Inflammatory macrophage treated with lipopolysaccharide for 1 hour (primary cell): Measurements from ENCODE around the gene ANXA3.
A peak's percentile ranks its signal among the peaks of the same experiment; 100 is the strongest.
"Not testable (repeated sequence)": the region's sequence is repeated elsewhere in the genome, so short reads cannot be mapped to it uniquely, and the experiment has no call there.

Source experiments
- DNase-seq, 2 donors: peaks; one replicate each; pipeline ENCODE4 v3.0.0-alpha.2; 2020 to 2022

The ANXA3 gene

GRCh38 chr4:78581618-78582017 lies 30.0 kb downstream of the ANXA3 start:
- peak; percentile 92 to 94 for DNase-seq

DNA sequence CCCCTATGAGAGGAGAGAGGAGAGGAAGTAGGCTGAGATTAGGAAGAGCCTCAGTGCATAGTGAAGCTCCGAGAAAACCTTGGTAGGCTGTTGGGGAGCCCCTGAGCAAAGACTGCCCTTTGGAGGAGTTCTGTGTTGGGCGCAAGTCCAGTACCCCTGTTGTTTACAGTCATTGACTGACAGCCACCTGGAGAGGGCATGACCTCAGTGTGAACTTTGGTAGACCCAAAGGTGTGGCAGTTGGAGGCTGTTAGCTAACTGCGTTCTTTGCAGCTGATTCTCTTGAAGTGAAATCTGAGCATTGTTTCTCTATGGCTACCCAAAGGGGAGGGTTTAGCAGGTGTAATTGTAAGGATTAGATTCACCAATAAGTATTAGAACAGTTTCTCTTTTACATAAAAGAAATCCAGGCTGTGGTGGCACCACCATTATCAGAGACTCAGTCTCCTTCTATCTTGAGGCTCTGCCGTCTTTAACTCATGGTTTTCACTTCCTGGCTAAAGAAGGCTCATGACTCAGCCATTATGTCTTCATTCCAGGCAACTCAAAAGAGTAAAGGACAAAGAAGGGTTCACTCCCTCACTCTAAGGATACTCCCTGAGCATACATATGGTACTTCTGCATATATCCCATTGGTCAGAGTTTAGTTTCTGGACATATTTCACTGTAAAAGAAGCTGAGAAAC lies 33.4 kb downstream of the ANXA3 start:
- DNase-seq, result peak in 1 of 2 donors; percentile 27

GRCh38 chr4:78585633-78586032 lies 34.1 kb downstream of the ANXA3 start:
- no peak for DNase-seq

DNA sequence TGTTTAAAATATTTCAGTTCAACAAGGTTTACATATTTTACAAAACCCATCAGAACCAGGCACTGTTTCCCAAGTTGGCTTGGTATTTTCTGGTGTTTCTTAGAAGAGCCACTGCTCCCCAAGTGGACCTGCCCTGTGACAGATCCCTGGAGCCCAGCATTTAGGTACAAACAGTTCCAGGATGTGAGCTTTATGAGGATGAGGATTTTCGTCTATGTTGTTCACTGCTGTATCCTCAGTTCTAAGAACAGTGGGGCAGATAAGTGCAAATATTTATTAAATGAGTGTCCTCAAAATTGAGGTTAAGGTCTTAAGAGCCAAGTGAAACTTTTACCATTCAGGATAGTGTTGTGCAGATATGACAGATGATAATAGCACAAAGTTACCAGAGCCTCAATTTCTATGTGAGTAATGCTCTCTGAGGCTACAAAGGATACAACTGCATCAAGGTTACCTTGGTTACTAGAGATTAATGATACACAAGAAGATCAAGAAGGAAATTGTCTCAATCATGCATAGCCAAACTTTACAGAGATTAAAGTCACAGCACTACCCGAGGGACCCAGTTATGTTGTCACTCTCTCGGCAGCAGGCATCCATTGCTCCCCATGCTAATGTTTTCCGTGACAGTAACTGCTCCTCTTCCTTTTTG lies 37.5 kb downstream of the ANXA3 start:
- DNase-seq, result no peak

- no peak for DNase-seq
Measured at GRCh38 chr4:78591404-78591803, 39.8 kb downstream of the ANXA3 start.

DNA sequence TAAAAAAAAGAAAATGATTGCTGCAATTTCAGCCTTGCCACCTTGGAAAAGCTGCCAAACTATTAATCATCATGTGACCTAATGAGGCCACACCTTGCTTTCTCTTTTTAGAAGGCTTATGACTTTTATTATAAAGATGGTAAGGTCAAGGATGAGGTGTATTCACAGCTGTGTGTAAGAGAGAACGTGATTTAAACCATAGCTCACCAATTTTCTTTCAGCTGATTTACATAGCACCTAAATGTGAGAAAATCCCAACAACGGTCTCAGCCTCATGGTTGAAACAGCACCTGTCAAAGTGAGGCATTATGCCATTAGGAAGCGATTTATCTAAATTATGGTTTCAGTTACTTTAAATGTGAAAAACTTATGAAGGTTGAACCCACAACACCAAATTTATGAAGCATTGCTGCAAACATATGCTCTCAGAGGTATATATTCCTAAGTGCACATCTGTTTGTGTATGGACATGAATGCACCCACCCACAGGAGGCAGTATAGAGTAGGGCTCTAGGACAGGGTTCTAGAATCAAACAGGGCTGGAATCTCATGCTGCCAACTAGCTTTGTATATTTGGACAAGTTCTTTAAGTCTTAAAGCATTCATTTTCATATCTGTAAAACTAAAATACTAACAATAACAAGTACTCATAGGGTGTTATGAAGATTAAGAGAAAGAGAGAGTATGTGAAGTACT lies 40.7 kb downstream of the ANXA3 start:
- no peak for DNase-seq

DNA sequence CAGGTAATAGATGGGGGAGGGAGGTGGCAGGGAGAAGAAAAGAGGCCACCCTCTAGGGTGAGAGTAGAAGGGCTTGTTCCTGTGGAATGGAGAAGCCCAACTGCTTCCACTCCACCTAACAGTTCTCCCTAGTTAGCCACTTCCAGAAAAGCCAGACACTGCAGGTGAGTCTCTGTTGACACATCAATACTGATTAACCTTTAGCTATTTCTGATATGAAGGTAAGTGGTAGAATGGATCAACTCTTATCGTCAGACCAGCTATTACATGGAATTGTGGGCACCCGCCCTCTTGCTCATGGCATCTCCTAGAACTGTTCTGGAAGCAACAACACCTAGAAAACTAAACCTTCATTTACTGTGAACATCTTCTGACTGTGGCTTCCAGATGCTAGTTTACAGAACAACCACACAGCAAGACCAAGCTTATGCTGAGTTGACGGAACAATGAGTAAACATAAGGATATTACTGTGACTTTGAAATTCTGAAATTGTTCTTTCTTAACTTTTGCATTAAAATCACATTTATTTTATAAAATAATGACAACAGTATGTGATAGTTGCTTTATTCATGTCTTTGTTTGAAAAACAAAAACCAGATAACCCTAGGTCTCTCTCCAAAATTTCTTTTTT lies 44.7 kb downstream of the ANXA3 start:
- no peak for DNase-seq

DNA sequence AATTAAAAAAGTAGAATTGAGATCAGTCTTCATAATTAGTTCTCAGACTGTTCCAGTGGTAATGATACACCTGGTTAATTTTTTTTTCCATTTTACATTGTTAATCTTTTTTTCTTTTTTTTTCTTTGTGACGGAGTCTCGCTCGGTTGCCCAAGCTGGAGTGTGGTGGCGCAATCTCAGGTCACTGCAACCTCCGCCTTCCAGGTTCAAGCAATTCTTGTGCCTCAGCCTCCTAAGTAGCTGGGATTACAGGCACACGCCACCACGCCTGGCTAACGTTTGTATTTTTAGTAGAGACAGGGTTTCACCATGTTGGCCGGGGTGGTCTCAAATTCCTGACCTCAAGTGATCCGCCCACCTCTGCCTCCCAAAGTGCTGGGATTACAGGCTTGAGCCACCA lies 46.9 kb downstream of the ANXA3 start:
- not testable (repeated sequence) for DNase-seq

DNA sequence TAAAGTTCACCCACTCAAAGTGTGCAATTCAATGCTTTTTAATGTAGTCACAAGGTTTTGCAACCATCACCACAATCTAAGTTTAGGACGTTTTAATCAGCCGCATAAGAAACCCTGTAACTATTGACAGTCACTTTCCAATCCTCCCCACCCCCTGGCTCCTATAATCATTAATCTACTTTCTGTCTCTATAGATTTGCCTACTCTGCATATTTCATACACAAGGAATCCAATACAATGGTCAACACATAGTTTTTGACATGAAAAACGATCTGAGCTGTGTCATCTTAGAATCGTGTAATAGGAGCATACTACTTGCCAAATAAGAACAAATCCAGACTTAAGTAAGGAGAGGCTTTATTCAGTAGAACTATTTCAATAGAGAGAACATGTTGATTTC lies 47.6 kb downstream of the ANXA3 start:
- no peak for DNase-seq

GRCh38 chr4:78599931-78600375 lies 48.4 kb downstream of the ANXA3 start:
- peak; percentile 48 to 54 for DNase-seq

DNA sequence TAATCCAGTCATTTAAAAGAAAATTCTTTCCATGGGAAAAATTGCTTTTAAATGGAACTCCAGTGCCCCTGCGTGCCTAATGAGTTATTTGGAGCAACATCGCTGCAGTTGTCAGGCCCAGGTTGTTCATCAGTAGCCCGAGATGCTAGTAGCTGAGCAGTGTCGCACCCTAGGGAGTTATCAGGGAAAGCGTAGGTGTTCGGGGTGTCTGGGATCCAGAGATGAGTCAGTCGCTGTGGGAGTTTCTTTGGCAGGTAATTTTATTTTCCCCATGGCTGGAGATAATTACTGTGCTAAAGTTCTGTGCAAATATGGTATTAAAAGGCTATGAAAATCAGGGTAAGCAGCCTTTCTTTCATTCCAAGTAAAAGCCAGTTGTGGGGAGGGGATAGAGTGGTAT lies 49.4 kb downstream of the ANXA3 start:
- no peak for DNase-seq

GRCh38 chr4:78602334-78602733 lies 50.8 kb downstream of the ANXA3 start:
- no peak for DNase-seq

DNA sequence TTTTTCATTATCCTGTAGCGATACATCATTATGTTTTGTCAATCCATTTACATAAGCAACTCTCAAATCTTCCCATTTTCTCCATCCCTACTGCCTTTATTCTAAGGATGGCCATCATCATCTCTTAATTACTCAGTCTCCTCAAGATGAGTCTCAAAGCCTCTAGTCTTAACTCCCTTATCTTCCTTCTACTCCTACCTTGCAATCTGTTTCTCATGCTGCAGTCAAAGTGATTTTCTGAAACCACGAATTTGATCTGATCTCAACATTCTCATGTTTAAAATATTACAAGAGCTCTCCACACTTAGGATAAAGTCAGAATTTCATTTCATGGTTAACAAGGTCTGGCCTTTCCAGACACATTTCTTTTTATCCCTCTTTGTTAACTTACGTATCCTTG lies 51.8 kb downstream of the ANXA3 start:
- DNase-seq, result no peak

GRCh38 chr4:78604988-78605387 lies 53.4 kb downstream of the ANXA3 start:
- no peak for DNase-seq

- DNase-seq, result no peak
Measured at GRCh38 chr4:78606035-78606434, 54.5 kb downstream of the ANXA3 start.

- DNase-seq, result no peak
Measured at GRCh38 chr4:78606530-78607095, 55.0 kb downstream of the ANXA3 start.

DNA sequence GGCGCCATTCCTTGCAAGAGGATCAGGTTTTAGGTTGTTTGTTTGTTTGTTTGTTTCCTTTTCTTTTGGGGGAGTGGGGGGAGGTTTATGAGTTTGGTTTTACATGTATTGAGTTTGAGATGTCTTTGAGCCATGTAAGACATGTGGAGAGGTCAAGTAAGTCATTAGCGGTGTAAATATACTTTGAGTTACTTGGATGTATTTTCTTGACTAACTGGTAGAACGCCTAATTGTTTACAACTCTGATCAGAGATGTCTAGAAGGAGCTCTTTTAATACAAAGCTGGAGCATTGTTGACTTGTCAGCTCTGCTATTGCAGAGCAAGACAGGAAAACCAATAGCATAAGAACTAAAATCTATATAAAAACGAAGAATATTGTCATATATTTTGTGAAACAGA lies 57.1 kb downstream of the ANXA3 start:
- DNase-seq, result no peak

DNA sequence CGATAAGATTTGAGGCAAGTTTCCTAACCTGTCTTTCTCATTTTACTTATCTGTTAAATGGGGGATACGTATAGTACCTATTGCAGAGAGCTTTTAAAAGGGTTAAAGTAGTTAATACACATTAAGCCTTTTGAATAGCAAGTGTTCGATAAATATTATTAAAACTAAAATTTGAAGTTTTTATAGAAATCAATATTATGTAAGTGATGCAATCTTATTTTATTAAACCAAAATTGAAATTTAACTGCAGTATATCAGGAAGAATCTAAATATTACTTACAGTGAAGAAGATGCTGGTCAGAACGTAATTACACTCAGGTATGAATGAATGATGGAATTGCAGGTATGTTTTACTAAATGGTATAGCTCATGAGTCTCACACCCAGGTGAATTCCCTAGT lies 58.0 kb downstream of the ANXA3 start:
- DNase-seq, result no peak

- DNase-seq, result no peak
Measured at GRCh38 chr4:78610546-78611214, 59.1 kb downstream of the ANXA3 start.

GRCh38 chr4:78611215-78611558 lies 59.6 kb downstream of the ANXA3 start:
- no peak for DNase-seq

DNA sequence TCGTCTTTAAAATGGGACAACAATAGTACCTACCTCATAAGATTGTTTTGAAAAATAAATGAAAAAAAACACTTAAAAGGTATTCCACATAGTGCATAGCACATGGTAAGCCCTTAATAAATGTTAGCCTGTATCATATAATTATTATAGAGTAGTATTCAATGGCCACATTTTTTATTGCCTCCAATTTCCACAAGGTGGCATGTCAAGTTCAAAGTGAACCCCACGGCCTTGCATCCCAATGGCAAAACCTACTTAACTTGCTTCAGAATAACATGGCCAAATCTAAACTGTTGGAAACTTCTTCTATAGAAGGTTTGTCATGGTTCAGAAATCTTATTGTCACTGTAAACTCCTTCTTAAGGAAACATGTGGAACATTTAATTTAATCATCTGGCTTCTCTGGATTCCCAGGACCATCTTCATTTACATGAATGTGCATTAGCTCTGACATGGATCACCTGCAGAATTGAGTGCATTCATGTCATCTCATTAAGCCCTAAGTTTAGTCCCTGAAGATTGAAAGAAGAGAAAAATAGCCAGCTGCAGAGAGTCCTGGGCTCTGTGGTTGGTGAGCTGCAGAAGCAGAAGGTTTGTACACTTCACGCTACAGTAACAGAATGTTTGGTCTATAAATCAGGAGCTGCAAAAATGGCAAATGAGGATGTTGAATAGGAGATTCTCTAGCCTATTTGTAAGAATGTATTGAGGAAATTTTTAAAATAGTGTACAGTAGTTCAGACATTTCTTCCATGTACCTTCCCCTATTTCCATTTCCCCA lies 61.0 kb downstream of the ANXA3 start:
- peak; percentile 52 to 66 for DNase-seq
